HepG2 (cell line): ENCODE results near the gene FGF3. TPM values are rescaled to one million over a fixed set of nuclear protein-coding genes. Genes with fewer than 3 reads are reported as not detected.

Experiments
- BHLHE40 ChIP-seq: IDR thresholded peaks from 2 replicates; pipeline ENCODE4 v1.6.1; 2011; ENCODE audit warnings: low read length, improper control_type of control experiment
- GRHL1 ChIP-seq: sonication (generic); formaldehyde crosslinking; conservative IDR thresholded peaks from 2 replicates; pipeline ENCODE4 v1.8.0; 2022; ENCODE audit warnings: missing genetic modification reagents
- PLSCR1 ChIP-seq: sonication (generic); formaldehyde crosslinking; IDR thresholded peaks from 2 replicates; pipeline ENCODE4 v1.5.0; 2020; ENCODE audit warnings: missing genetic modification reagents, mild to moderate bottlenecking, borderline replicate concordance
- ZBTB40 ChIP-seq, 2 experiments: fragments of 450-650 bp in 1 of 2; sonication (generic) in 1 of 2; formaldehyde crosslinking in 1 of 2; IDR thresholded peaks; 2 replicates each; pipeline versions ENCODE4 v1.6.1 to v1.8.0; 2016 to 2022; ENCODE audit warnings: antibody characterized with exemption in 1 of 2, mild to moderate bottlenecking in 1 of 2, missing genetic modification reagents in 1 of 2
- ZNF576 ChIP-seq: sonication (generic); formaldehyde crosslinking; IDR thresholded peaks from 2 replicates; pipeline ENCODE4 v1.4.0; 2020; ENCODE audit warnings: mild to moderate bottlenecking, missing genetic modification reagents
- polyA plus RNA-seq, 8 experiments: library from polyadenylated mRNA; depleted of rRNA in 3 of 8; stranded (reverse) in 7 of 8; unstranded in 1 of 8; fragments of >200 nt; fragmentation: Illumina TruSeq in 4 of 8; extraction: Trizol in 4 of 8; gene quantifications; 2 replicates each; pipeline versions ENCODE4 v1.2.1 to v1.2.3, GENCODE V29; 2011 to 2016; ENCODE audit warnings: low read depth in 4 of 8, missing spikeins in 1 of 8, mixed read lengths in 1 of 8; ENCODE audit not compliant: insufficient read depth in 1 of 8
- total RNA-seq, 5 experiments: library from RNA; depleted of rRNA; stranded (reverse); fragments of >200 nt; fragmentation: Illumina TruSeq; extraction: Trizol; gene quantifications; 2 replicates each; pipeline ENCODE4 v1.2.3, GENCODE V29; 2016; ENCODE audit warnings: low read depth in 1 of 5

FGF3 gene
- total and polyA plus RNA-seq, 2 of the 13 experiments (the other 11 are each of a cell fraction or from before 2014, with no cell fraction given): not detected

- TF ChIP-seq ZBTB40 (IDR thresholded peaks at IDR 0.05) (no peak), ZBTB40 (CRISPR knock-in tag; IDR thresholded peaks at IDR 0.05) (no peak), GRHL1 (no peak), ZNF576 (CRISPR knock-in tag) (no peak), PLSCR1 (CRISPR knock-in tag) (no peak), BHLHE40 (no peak)
Measured at GRCh38 chr11:69832561-69833413, 13.6 kb upstream of the FGF3 start (continued).
